Mesenchymal stem cell (in vitro differentiated cells and primary cell): ENCODE data around the gene GPR108.

Source experiments
- DNase-seq: peaks from one replicate; pipeline ENCODE4 v3.0.0-alpha.2; 2013
- H2AFZ ChIP-seq: one replicate; pipeline ENCODE4 v1.6.1; 2013; ENCODE audit warnings: low read depth, mild to moderate bottlenecking, control low read depth, inconsistent platforms, low read length, moderate library complexity
- H2AK5ac ChIP-seq: 2 replicates; pipeline ENCODE4 v1.6.1; 2013; ENCODE audit warnings: low read length, moderate library complexity, mild to moderate bottlenecking, inconsistent platforms; ENCODE audit not compliant: severe bottlenecking
- H2BK120ac ChIP-seq: one replicate; pipeline ENCODE4 v1.6.1; 2013; ENCODE audit warnings: low read depth, mild to moderate bottlenecking, inconsistent platforms, low read length, moderate library complexity
- H2BK12ac ChIP-seq, 2 experiments: one replicate each; pipeline ENCODE4 v1.6.1; 2013; ENCODE audit warnings: inconsistent platforms in 2 of 2, low read length in 2 of 2, mild to moderate bottlenecking in 2 of 2, moderate library complexity in 2 of 2, control low read depth in 1 of 2
- H2BK15ac ChIP-seq: one replicate; pipeline ENCODE4 v1.6.1; 2013; ENCODE audit warnings: mild to moderate bottlenecking, low read depth, inconsistent platforms; ENCODE audit not compliant: poor library complexity, severe bottlenecking
- H2BK5ac ChIP-seq: 2 replicates; pipeline ENCODE4 v1.6.1; 2013; ENCODE audit warnings: low read depth, mild to moderate bottlenecking, low read length, control low read depth, inconsistent platforms; ENCODE audit not compliant: poor library complexity, severe bottlenecking
- H3K14ac ChIP-seq, 2 experiments: one replicate each; pipeline ENCODE4 v1.6.1; 2013; ENCODE audit warnings: inconsistent platforms in 2 of 2, low read length in 2 of 2, control low read depth in 1 of 2, mild to moderate bottlenecking in 1 of 2, moderate library complexity in 1 of 2
- H3K18ac ChIP-seq, 2 experiments: one replicate each; pipeline ENCODE4 v1.6.1; 2013; ENCODE audit warnings: inconsistent platforms in 2 of 2, low read length in 2 of 2, control low read depth in 1 of 2, low read depth in 1 of 2, mild to moderate bottlenecking in 1 of 2
- H3K23ac ChIP-seq, 2 experiments: one replicate each; pipeline ENCODE4 v1.6.1; 2013; ENCODE audit warnings: inconsistent platforms in 2 of 2, low read length in 2 of 2, mild to moderate bottlenecking in 2 of 2, moderate library complexity in 2 of 2, control low read depth in 1 of 2
- H3K27ac ChIP-seq: 2 replicates; pipeline ENCODE4 v1.5.1; 2013; ENCODE audit warnings: mild to moderate bottlenecking, moderate library complexity, low read length, control low read depth, inconsistent platforms; ENCODE audit not compliant: poor library complexity, severe bottlenecking
- H3K27me3 ChIP-seq, 2 experiments: 2 replicates each; pipeline versions ENCODE4 v1.6.1 to v1.7.0; 2013; ENCODE audit warnings: low read length in 2 of 2, mild to moderate bottlenecking in 2 of 2, moderate library complexity in 2 of 2, control low read depth in 1 of 2, inconsistent platforms in 1 of 2; ENCODE audit not compliant: control insufficient read depth in 1 of 2, insufficient read depth in 1 of 2
- H3K36me3 ChIP-seq, 2 experiments: 2 replicates each; pipeline versions ENCODE4 v1.6.1 to v1.7.0; 2013; ENCODE audit warnings: low read length in 2 of 2, control low read depth in 1 of 2, inconsistent platforms in 1 of 2, low read depth in 1 of 2, mild to moderate bottlenecking in 1 of 2; ENCODE audit not compliant: insufficient read depth in 2 of 2, control insufficient read depth in 1 of 2
- H3K4ac ChIP-seq, 2 experiments: one replicate each; pipeline ENCODE4 v1.6.1; 2013; ENCODE audit warnings: inconsistent platforms in 2 of 2, low read length in 2 of 2, mild to moderate bottlenecking in 2 of 2, moderate library complexity in 2 of 2, control low read depth in 1 of 2, low read depth in 1 of 2
- H3K4me1 ChIP-seq: 2 replicates; pipeline ENCODE4 v1.6.1; 2013; ENCODE audit warnings: low read depth, low read length, control low read depth; ENCODE audit not compliant: control insufficient read depth, insufficient read depth
- H3K4me2 ChIP-seq: 2 replicates; pipeline ENCODE4 v1.6.1; 2013; ENCODE audit warnings: low read length, mild to moderate bottlenecking, inconsistent platforms; ENCODE audit not compliant: poor library complexity, severe bottlenecking
- H3K4me3 ChIP-seq, 2 experiments: 2 replicates each; pipeline versions ENCODE4 v1.5.1 to v1.7.0; 2013; ENCODE audit warnings: low read length in 2 of 2, mild to moderate bottlenecking in 2 of 2, control low read depth in 1 of 2, low read depth in 1 of 2; ENCODE audit not compliant: insufficient read depth in 1 of 2
- H3K79me1 ChIP-seq: replicated peaks from 2 replicates; pipeline ENCODE4 v1.6.1; 2013; ENCODE audit warnings: mild to moderate bottlenecking, control low read depth, low read length, inconsistent platforms; ENCODE audit not compliant: poor library complexity, severe bottlenecking
- H3K9ac ChIP-seq: 2 replicates; pipeline ENCODE4 v1.7.0; 2013; ENCODE audit warnings: mild to moderate bottlenecking, low read length, moderate library complexity
- H3K9me3 ChIP-seq: 2 replicates; pipeline ENCODE4 v1.7.0; 2013; ENCODE audit warnings: mild to moderate bottlenecking, low read length; ENCODE audit not compliant: control insufficient read depth
- H4K8ac ChIP-seq: one replicate; pipeline ENCODE4 v1.6.1; 2013; ENCODE audit warnings: inconsistent platforms, mild to moderate bottlenecking, low read length, moderate library complexity
- H4K91ac ChIP-seq: one replicate; pipeline ENCODE4 v1.6.1; 2013; ENCODE audit warnings: mild to moderate bottlenecking, low read length, inconsistent platforms
- WGBS: methylation state at CpG from one replicate; pipeline ENCODE4 v1.1.7; 2013; ENCODE audit warnings: mixed read lengths; 5-methylcytosine and 5-hydroxymethylcytosine counted together

The GPR108 gene

DNA sequence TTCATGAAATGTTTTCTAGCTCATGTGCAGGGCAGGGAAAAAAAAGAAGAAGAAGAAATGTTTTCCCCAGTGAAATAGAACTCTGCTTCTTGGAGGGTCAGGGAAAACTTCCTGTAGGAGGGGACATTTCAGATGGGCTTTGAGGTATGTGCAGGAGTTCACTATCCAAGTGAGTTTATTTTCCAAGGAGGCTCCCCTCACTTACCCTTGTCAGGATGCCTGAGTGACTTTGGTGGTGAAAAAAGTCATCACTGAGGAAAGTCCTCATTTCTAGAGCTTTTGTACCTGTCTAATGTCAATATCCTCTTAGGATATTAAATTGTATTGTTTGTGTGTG lies 16.3 kb downstream of the GPR108 start:
- Histone ChIP-seq H3K23ac (no peak overlapping the region), H3K4me1 (peaks cover 24% of the 10 kb centered on the region), H3K27ac (no peak overlapping the region), H3K4me2 (no peak overlapping the region), H3K4ac (no peak overlapping the region), H3K14ac (no peak overlapping the region), H2BK12ac (no peak overlapping the region), H3K36me3 (peaks cover 3 to 18% of the 10 kb centered on the region in 2 experiments), H3K9me3 (no peaks in the 10 kb centered on the region), H4K8ac (no peak overlapping the region), H2BK5ac (no peak overlapping the region), H3K27me3 (peaks cover 0 to 6% of the 10 kb centered on the region in 2 experiments), H2AFZ (no peak overlapping the region), H3K79me1 (no peaks in the 10 kb centered on the region), H3K4me3 (no peak overlapping the region), H4K91ac (no peak overlapping the region), H3K9ac (no peak overlapping the region), H2BK15ac (no peak overlapping the region), H3K18ac (no peak overlapping the region), H2BK120ac (no peak overlapping the region), H2AK5ac (no peak overlapping the region)
- no peak for DNase-seq

DNA sequence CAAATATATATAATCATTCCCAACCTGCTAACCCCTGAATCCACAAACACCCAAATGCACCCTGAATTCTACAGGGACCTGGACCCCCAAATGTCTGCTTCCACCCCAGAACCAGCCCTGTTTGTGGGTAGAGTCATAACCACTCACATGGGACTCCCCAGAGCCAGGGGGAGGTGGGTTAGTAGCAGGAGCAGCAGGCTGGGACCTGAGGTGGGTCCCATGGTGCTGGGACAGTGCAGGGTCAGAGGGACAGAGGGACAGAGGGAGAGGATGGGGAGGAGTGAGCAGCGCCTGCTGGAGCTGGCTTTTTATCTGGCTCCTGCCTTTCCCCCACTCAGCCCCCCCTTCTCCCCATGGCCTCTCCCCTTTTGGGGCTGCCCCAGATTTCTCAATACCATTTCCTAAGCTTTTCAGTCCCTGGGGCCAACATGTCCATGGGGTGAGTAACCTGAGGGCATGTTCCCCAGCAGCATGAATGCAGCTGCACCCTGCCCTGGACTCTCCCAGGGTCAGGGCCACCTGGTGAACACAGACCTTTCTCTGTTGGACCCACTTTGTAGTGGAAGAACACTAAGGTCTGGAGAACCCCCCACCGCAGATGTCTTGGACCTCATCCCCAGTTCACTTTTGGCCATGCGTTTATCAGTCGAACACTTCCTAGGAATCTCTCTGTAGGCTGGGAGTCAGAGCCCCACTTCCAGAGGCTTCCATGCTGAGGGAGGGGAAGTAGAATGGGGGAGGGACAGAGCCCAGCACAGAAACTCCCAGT lies 16.8 kb downstream of the GPR108 start, which contains the start of gene C3:
C3 (minus strand) TSS at position 282 of the 769 bp plus-strand sequence; CDS start at position 221, 61 bp downstream.
- no peak within 1 kb of the TSS for H2AK5ac ChIP-seq
- H2BK120ac ChIP-seq = no peak within 1 kb of the TSS
- H3K9me3 ChIP-seq = no peaks in the 10 kb centered on the region
- H4K91ac ChIP-seq = no peak within 1 kb of the TSS
- 97% methylated on average over 3 of the region's 4 CpGs for WGBS
- H3K36me3 ChIP-seq = peaks cover 3 to 19% of the 10 kb centered on the region in 2 experiments
- peak within 1 kb of the TSS; percentile 69 for H3K9ac ChIP-seq
- peaks cover 0 to 6% of the 10 kb centered on the region in 2 experiments for H3K27me3 ChIP-seq
- H3K23ac ChIP-seq = no peak within 1 kb of the TSS
- no peak within 1 kb of the TSS for H2BK5ac ChIP-seq
- no peaks in the 10 kb centered on the region for H3K79me1 ChIP-seq
- no peak within 1 kb of the TSS for H3K4me2 ChIP-seq
- H3K4ac ChIP-seq = no peak within 1 kb of the TSS
- H2BK15ac ChIP-seq = no peak within 1 kb of the TSS
- no peak within 1 kb of the TSS for H2BK12ac ChIP-seq
- peak; percentile 50 for DNase-seq
- peaks cover 19% of the 10 kb centered on the region for H3K4me1 ChIP-seq
- no peak within 1 kb of the TSS for H2AFZ ChIP-seq
- no peak within 1 kb of the TSS for H4K8ac ChIP-seq
- no peak within 1 kb of the TSS for H3K14ac ChIP-seq
- H3K4me3 ChIP-seq = peak within 1 kb of the TSS in 1 of 2 experiments; percentile 85
- no peak within 1 kb of the TSS for H3K18ac ChIP-seq
- no peak within 1 kb of the TSS for H3K27ac ChIP-seq

DNA sequence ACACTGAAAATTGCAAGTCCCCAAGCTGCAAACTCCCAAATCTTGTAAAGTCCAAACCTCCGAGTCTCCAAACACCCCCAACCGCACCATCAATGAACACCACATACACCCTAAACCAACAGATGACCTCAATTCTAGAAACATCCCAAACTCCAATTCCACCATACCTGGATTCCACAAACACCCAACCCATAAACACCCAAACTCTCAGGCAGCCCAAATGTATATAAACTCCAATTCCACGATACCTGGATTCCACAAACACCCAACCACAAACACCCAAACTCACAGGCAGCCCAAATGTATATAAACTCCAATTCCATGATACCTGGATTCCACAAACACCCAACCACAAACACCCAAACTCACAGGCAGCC lies 17.4 kb downstream of the GPR108 start:
- no peak overlapping the region for H3K18ac ChIP-seq
- 93% methylated on average over 3 of the region's 3 CpGs for WGBS
- peak overlapping the region in 1 of 2 experiments; percentile 85 for H3K4me3 ChIP-seq
- H3K14ac ChIP-seq = no peak overlapping the region
- H2BK12ac ChIP-seq = no peak overlapping the region
- H2BK5ac ChIP-seq = no peak overlapping the region
- no peak overlapping the region for H3K27ac ChIP-seq
- DNase-seq = no peak
- H3K9ac ChIP-seq = peak overlapping the region; percentile 69
- no peak overlapping the region for H4K8ac ChIP-seq
- peaks cover 16% of the 10 kb centered on the region for H3K4me1 ChIP-seq
- H3K36me3 ChIP-seq = peaks cover 3 to 19% of the 10 kb centered on the region in 2 experiments
- H3K9me3 ChIP-seq = no peaks in the 10 kb centered on the region
- no peak overlapping the region for H3K4ac ChIP-seq
- peaks cover 0 to 6% of the 10 kb centered on the region in 2 experiments for H3K27me3 ChIP-seq
- H3K4me2 ChIP-seq = no peak overlapping the region
- no peaks in the 10 kb centered on the region for H3K79me1 ChIP-seq
- H3K23ac ChIP-seq = no peak overlapping the region
- no peak overlapping the region for H2BK15ac ChIP-seq
- H2AK5ac ChIP-seq = no peak overlapping the region
- no peak overlapping the region for H2AFZ ChIP-seq
- no peak overlapping the region for H2BK120ac ChIP-seq
- no peak overlapping the region for H4K91ac ChIP-seq

DNA sequence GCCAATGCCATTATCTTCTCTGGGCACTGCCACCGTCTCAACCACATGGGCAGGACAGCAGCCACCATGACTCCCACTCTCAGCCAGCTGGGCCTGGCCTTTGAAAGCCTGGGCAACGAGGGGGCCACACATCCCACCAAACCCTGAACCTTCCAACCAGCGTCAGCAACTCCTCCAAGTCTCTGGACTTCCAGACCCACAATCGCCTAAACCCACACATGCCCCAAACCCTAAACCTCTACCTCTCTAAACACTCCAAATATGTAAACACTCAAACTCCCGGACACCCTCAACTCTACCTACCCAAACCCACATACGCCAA lies 17.9 kb downstream of the GPR108 start:
- Histone ChIP-seq H2BK5ac (no peak overlapping the region), H2AFZ (no peak overlapping the region), H3K36me3 (peaks cover 3 to 19% of the 10 kb centered on the region in 2 experiments), H2BK15ac (no peak overlapping the region), H3K4me3 (peak overlapping the region in 1 of 2 experiments; percentile 85), H3K27me3 (peaks cover 0 to 6% of the 10 kb centered on the region in 2 experiments), H3K4ac (no peak overlapping the region), H3K4me2 (no peak overlapping the region), H2AK5ac (no peak overlapping the region), H2BK120ac (no peak overlapping the region), H3K79me1 (no peaks in the 10 kb centered on the region), H3K23ac (no peak overlapping the region), H3K9me3 (no peaks in the 10 kb centered on the region), H4K8ac (no peak overlapping the region), H2BK12ac (no peak overlapping the region), H3K14ac (no peak overlapping the region), H4K91ac (no peak overlapping the region), H3K4me1 (peaks cover 12% of the 10 kb centered on the region), H3K9ac (peak overlapping the region; percentile 69), H3K27ac (no peak overlapping the region), H3K18ac (no peak overlapping the region)
- DNase-seq = no peak
- 91% methylated on average over 6 of the region's 6 CpGs for WGBS
